Measurements from ENCODE around the gene EVI5. TPM values are rescaled to one million over a fixed set of nuclear protein-coding genes. Genes with fewer than 3 reads are reported as not detected.
A peak's percentile ranks its signal among the peaks of the same experiment; 100 is the strongest.
"Not testable (repeated sequence)": the region's sequence is repeated elsewhere in the genome, so short reads cannot be mapped to it uniquely, and the experiment has no call there.

Gene EVI5
- total RNA-seq, 1 donor from 2014 or later, result 30.3 TPM

DNA sequence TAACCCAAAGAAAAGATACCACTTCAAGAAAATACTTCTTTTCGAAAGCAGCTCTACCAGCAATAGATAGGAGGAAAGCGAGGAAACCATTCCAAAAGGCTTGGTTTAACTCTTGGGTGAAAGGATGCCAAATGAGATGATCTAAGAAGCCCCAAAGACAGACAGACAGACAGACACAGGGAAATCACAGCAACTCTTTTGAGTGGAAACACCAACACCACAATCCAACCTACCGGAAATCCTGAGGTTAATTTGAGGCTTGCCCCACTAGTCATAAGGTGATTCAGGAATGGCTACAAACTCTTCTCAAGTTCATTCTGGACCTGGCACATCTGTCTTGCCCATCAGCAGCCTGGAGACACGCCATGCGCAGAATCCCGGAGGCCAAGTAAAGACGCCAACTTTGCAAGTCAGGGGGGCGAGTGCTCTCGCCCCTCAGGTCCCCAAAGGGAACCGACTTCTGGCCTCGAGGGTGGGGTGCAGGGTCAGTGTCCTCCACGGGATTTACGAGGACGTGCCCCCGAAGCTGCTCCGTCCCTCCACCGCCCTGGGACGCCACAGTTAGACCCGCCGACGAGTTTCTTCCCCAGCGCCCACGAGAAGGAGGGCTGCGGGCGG is 778 bp downstream of the EVI5 start:
- DNase-seq (ENCODE audit: low spot score, unreplicated experiment), result no peak
- peaks cover 4% of the 10 kb centered on the region for H3K36me3 Mint-ChIP-seq (ENCODE audit: insufficient read depth)
- peak overlapping the region; percentile 91 for H3K4me3 Mint-ChIP-seq (ENCODE audit: low read depth)
- H3K9me3 Mint-ChIP-seq (ENCODE audit: low read depth), result peaks cover 4% of the 10 kb centered on the region
- no peak for TF ChIP-seq CTCF (IDR thresholded peaks at IDR 0.05; ENCODE audit: unreplicated experiment)
- H3K27me3 Mint-ChIP-seq, result peaks cover 6% of the 10 kb centered on the region
- peaks cover 11% of the 10 kb centered on the region for H3K4me1 Mint-ChIP-seq (ENCODE audit: low read depth)
- H3K27ac Mint-ChIP-seq, result peak overlapping the region; percentile 92

DNA sequence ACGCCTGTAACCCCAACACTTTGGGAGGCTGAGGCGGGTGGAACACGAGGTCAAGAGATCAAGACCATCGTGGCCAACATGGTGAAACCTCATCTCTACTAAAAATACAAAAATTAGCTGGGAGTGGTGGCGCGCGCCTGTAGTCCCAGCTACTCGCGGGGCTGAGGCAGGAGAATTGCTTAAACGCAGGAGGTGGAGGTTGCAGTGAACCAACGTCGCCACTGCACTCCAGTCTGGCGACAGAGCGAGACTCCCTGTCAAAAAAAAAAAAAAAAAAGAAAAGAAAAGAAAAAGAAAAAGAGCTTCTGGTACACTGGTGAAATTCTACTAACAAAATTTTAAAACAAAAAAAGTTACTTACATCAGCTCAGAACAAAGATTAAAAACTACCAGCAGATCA is 1.4 kb downstream of the EVI5 start:
- H3K4me3 Mint-ChIP-seq (ENCODE audit: low read depth), result peak overlapping the region; percentile 91
- peaks cover 11% of the 10 kb centered on the region for H3K4me1 Mint-ChIP-seq (ENCODE audit: low read depth)
- peak; percentile 27 for TF ChIP-seq CTCF (IDR thresholded peaks at IDR 0.05; ENCODE audit: unreplicated experiment)
- peak overlapping the region; percentile 92 for H3K27ac Mint-ChIP-seq
- not testable (repeated sequence) for H3K27me3 Mint-ChIP-seq; H3K9me3 Mint-ChIP-seq (ENCODE audit: low read depth); H3K36me3 Mint-ChIP-seq (ENCODE audit: insufficient read depth); DNase-seq (ENCODE audit: low spot score, unreplicated experiment)

DNA sequence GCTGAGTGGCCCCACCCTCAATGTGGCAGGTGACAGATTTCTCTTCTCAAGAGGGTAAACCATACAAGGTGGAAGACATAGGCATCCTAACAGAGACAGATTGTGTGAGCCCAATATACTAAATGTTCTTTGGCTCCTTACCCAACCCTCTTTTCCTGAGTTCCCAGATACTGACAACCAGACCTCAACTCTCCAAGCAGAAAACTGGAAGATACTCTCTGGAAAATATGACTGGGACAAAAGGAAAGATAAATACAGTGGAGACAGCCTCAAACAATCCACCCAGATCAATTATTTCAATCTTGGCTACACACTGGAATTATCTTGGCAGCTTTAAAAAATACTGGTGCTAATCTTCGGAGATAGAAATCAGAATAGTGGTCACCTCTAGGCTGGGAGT is 6.5 kb downstream of the EVI5 start:
- H3K27me3 Mint-ChIP-seq, result no peaks in the 10 kb centered on the region
- no peak for DNase-seq (ENCODE audit: low spot score, unreplicated experiment)
- H3K36me3 Mint-ChIP-seq (ENCODE audit: insufficient read depth), result peaks cover 6% of the 10 kb centered on the region
- H3K27ac Mint-ChIP-seq, result no peak overlapping the region
- H3K4me3 Mint-ChIP-seq (ENCODE audit: low read depth), result no peak overlapping the region
- no peak for TF ChIP-seq CTCF (IDR thresholded peaks at IDR 0.05; ENCODE audit: unreplicated experiment)
- peaks cover 11% of the 10 kb centered on the region for H3K4me1 Mint-ChIP-seq (ENCODE audit: low read depth)
- H3K9me3 Mint-ChIP-seq (ENCODE audit: low read depth), result no peaks in the 10 kb centered on the region

DNA sequence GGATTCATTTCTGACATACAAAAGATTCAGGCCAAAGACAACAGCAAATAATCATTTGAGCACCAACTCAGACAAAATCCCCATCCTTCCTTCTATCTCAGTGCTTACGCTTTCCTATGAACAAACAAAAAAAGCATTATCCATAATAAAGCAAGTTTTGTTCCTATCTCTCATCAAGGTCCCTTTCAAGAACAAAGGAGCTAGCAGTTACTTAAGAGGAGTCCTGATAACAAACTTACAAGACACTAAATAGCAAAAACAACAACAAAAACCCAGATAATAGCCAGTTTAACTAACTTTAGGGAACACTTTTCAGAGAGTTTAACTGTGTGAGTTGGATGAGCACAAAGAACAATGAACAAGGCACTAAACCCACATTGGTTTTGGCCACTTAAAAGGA is 10.5 kb downstream of the EVI5 start:
- TF ChIP-seq CTCF (IDR thresholded peaks at IDR 0.05; ENCODE audit: unreplicated experiment), result no peak
- no peak overlapping the region for H3K4me3 Mint-ChIP-seq (ENCODE audit: low read depth)
- peaks cover 9% of the 10 kb centered on the region for H3K4me1 Mint-ChIP-seq (ENCODE audit: low read depth)
- H3K27ac Mint-ChIP-seq, result peak overlapping the region; percentile 27
- H3K9me3 Mint-ChIP-seq (ENCODE audit: low read depth), result peaks cover 3% of the 10 kb centered on the region
- no peaks in the 10 kb centered on the region for H3K27me3 Mint-ChIP-seq
- no peak for DNase-seq (ENCODE audit: low spot score, unreplicated experiment)
- peaks cover 8% of the 10 kb centered on the region for H3K36me3 Mint-ChIP-seq (ENCODE audit: insufficient read depth)

DNA sequence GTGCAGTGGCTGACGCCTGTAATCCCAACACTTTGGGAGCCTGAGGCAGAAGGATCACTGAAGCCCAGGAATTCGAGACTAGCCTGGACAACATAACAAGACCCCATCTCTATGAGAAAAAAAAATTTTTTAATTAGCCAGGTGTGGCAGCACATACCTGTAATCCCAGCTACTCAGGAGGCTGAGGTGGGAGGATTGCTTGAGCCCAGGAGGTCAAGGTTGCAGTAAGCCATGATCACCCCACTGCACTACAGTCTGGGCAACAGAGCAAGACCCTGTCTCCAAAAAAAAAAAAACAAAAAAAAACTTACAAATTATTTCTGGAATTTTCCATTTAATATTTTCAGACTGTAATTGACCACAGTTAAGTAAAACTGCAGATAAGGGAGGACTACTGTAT is 11.2 kb downstream of the EVI5 start:
- not testable (repeated sequence) for H3K27ac Mint-ChIP-seq; H3K27me3 Mint-ChIP-seq; H3K4me3 Mint-ChIP-seq (ENCODE audit: low read depth); H3K4me1 Mint-ChIP-seq (ENCODE audit: low read depth); H3K9me3 Mint-ChIP-seq (ENCODE audit: low read depth); DNase-seq (ENCODE audit: low spot score, unreplicated experiment)
- H3K36me3 Mint-ChIP-seq (ENCODE audit: insufficient read depth), result peaks cover 10% of the 10 kb centered on the region

DNA sequence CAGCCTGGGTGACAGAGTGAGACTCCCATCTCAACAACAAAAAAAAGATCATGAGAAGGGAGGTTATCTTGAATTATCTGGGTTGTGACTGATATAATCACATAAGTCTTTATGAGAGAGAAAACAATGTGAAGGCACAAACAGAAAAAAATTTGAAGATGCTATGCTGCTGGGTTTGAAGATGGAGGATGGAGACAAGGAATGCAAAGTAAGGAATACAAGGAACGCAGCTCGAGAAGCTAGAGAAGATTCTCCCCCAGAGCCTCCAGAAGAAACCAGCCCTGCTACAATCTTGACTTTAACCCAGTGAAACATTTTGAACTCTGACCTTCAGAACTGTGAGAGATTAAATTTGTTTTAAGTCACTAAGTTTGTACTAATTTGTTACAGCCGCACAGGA is 15.1 kb downstream of the EVI5 start:
- Mint-ChIP-seq H3K27me3 (no peaks in the 10 kb centered on the region), H3K4me3 (ENCODE audit: low read depth) (no peak overlapping the region), H3K9me3 (ENCODE audit: low read depth) (peaks cover 3% of the 10 kb centered on the region), H3K27ac (no peak overlapping the region), H3K4me1 (ENCODE audit: low read depth) (peaks cover 8% of the 10 kb centered on the region), H3K36me3 (ENCODE audit: insufficient read depth) (peaks cover 8% of the 10 kb centered on the region)
- no peak for DNase-seq (ENCODE audit: low spot score, unreplicated experiment)
- TF ChIP-seq CTCF (IDR thresholded peaks at IDR 0.05; ENCODE audit: unreplicated experiment), result no peak
